GM18873 (cell line): ENCODE results near the gene GNAL.

Experiments used
- ATAC-seq: cut with Tn5 transposase; IDR thresholded peaks from one replicate; pipeline ENCODE4 v1.9.1; 2021; ENCODE audit warnings: mild to moderate bottlenecking, moderate library complexity, moderate number of reproducible peaks; ENCODE audit not compliant: unreplicated experiment, low FRiP score

The GNAL gene

DNA sequence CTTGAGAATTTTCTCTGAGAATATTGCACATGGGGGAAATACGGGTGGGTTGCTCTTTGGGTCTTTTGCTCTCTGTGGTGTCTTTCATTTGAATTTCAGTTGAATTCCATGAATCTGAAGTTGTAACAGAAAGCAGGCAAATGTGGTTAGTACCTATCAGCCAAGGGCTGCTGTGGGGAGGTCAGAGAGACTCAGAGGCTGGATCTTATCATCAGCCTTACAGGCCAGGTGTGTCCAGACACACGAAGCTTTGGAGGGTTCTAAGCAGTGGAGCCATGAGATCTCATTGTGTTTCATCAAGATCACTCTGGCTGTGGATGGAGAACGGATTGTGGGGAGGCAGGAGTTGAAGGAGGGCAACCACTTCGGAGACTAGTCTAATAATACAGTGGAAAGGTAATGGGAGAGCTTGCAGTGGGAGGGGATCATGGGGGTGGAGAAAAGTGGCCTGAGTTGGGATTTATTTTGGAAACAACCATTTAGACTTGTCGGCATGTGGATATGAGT is 68.1 kb downstream of the GNAL start:
- no peak for ATAC-seq

GRCh38 chr18:11759456-11759855 is 70.4 kb downstream of the GNAL start:
- no peak for ATAC-seq

DNA sequence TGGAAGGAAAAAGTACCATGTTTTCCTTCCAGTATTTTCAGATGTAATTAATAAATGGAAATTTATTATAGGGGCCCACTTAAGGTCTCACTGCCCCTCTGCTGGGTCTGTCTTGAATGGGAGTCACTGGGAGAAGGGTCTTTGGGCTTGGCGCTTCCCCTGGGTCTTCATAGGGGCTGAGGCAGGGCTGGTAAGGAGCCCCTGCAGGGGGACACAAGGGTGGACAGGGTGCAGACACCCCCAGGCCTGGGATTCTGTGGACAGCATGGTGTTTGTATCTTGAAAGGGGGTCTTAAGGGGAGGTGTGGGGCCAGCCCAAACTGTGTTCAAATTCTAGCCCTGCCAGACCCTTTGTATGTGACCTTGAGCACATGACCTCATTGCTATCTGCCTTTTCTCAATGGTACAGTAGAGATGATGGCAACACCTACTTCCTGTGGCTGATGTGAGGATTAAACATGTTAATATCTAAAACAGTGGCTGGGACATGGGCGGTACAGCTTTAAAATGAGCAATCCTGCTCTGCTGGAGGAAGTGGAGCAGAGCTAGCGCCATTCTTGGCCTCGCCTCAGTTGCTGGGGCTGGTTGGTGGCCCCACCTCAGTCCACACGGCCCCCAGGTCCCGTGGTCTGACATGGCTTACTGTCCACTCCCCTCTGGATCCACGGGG is 71.6 kb downstream of the GNAL start:
- ATAC-seq = no peak

- ATAC-seq = no peak
Measured at GRCh38 chr18:11761553-11761952, 72.5 kb downstream of the GNAL start.

DNA sequence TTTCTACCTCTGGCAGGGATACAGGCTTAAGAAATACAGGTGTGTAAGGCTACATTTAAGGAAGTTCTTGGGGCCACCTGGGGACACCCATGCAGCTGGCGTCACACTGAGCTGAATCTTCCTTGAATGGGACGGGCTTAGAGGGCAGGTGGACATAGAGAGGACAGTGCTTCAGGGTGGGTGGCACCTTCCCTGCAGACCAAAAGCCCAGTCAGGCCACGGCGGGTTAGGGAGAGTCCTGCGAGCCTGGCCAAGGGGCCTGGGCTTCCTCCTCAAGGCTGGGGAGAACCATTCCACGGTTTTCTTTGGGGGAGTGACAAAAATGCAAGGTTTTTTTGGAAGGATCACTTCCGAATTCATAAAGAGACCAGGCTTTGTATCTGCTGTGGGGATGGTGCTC is 73.4 kb downstream of the GNAL start:
- no peak for ATAC-seq

GRCh38 chr18:11767329-11767728 is 78.3 kb downstream of the GNAL start:
- ATAC-seq = no peak

GRCh38 chr18:11767935-11768334 is 78.9 kb downstream of the GNAL start:
- no peak for ATAC-seq

DNA sequence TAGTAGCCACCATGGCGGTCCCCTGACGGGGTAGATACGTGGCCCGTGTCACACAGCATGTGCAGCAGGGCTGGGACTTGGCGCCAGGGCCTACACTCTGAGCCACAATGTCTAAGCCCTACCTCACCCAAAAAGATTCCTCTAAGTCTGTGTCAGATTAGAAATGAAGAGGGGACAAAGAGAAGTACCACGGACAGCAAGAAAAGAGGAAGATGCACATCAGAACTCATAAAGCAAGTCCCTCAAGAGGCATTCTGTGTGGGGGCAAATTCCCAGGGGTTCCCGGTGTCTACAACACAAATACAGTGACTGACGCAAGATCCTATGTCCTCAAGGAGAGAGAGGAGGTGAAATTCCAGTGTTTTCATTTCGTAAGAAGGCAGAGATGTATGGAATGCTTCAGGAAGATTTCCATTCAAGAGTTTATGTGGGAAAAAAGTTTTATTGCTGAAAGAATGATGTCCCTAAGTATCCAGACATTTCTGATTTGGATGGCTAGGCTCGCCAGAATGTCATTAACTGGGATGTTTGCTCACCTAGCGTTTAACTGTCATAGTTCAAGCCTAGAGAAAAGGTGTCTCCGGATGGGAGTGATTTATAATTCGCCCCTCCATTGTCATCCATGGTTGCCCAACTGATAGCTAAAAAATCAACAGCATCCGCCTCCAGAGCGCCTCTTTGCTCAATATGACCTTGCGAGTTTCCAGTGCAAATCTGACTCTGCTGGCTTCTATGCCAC is 86.5 kb downstream of the GNAL start:
- no peak for ATAC-seq

DNA sequence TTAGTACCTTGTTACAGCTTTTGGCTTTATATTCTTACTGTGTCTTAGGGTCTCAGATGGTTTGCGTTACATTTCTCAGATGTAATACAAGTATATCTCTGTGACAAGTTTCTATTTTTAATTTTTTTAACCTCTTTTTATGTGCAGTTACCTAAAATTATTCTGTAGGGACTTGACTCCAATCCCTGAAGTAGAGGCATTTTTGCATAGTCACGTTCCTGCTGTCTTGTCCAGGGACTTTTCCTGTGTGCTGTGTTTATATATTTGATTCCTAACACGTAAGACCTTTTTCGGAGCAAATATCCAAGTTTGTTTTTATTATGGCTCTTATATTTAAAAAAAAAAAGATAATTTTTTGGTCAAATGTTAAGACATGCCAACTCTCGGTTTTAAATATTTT is 91.0 kb downstream of the GNAL start:
- ATAC-seq = no peak

- no peak for ATAC-seq
Measured at GRCh38 chr18:11783716-11784331, 94.8 kb downstream of the GNAL start.

DNA sequence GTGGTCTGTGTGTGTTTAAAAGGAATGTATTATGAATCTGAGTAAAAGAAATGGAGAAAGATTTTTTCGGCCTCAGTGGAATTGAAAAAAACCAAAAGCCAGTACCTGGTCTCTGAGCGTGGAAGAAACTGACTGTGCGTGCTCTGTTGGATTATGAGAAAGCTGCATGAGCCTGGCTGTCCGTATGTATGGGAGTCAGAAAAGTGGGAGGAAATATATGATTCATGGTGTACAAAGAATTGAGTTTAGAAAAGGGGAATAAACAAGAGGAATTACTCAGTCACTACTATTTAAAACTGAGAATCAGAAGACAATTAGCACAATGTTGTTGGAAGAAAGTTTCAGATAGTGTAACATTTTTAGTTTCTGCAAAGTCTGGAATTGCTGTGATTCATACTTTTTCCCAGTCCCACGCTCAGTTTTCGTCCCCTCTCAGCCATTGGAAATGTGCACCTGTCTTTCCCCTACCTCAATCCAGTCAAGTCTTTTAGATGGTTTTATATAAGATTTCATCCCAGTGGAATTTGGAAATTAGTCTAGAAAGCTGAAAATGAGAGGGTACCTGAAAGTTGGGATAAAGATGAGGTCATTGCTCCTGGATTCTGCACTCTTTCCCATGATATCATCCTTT is 95.7 kb downstream of the GNAL start:
- ATAC-seq = no peak

- no peak for ATAC-seq
Measured at GRCh38 chr18:11785444-11786055, 96.5 kb downstream of the GNAL start.

- no peak for ATAC-seq
Measured at GRCh38 chr18:11789716-11790510, 100.8 kb downstream of the GNAL start.

DNA sequence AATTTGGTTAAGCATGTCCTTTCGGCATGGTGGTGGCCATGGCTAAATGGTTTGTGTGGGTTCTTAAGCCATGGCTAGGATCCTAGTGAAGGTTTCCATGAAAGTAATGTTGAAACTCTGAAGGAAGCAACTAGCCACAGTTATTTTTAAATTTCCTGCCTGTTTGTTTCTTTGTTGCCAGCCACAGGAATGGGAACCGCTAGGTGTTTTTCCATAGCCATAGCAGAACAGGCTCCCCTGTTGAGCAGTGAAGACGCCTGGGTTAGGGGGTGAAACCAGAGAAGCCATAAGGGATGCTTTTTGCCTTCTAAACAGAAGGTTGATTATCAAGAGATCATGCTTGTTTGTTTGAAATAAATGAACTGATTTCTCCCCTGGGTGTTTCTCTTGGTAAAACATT is 102.1 kb downstream of the GNAL start:
- ATAC-seq = no peak

DNA sequence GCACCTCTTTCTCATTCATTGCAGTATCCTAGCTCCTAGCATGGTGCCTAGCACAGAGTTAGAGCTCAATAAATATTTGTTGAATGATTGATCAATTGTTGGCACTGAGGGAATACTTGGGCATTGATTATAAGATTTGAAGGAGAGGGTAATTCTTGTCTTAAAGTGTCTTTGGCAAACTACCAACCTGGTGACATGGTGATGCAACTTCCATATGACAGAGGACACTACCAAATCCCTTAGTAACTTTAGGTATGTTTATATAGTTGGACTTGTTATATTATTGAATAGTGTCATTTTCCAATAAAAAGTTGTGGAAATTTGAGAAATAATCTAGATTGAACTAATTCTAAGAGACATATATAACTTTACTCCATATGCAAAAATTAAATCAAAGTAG is 103.6 kb downstream of the GNAL start:
- ATAC-seq = no peak

DNA sequence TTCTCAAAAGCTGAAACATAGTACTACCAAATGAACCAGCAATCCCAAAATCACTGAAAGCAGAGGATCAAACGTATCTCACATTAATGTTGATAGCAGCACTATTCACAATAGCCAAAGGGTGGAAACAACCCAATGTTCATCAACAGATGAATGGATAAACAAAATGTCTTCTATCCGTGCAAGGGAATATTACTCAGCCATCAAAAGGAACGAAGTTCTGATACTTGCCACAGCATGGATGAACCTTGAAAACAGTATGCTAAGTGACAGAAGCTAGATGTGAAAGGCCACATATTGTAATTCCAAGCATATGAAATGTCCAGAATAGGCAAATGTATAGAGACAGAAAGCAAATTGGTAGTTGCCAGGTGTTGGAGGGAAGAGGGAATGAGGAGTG is 105.1 kb downstream of the GNAL start:
- ATAC-seq = no peak

GRCh38 chr18:11795916-11796315 is 106.9 kb downstream of the GNAL start:
- no peak for ATAC-seq

DNA sequence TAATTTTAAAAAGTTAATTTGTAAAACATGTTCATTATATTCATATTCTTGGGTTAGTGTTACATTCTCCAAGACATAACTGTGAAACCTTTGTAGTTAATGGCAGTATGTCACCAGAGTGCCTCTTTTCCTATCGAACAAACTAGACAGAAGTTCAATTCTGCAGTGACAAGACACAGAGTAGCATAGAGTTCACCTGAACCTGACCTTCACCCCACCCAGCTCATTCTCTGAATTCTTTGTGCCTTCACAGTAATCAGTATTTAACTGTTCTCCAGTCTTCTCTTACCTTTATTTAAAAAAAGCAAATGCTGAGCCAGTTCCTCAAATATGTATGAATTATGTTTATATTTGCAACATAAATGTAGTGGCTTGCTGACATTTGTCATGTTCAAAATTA is 109.2 kb downstream of the GNAL start:
- no peak for ATAC-seq

DNA sequence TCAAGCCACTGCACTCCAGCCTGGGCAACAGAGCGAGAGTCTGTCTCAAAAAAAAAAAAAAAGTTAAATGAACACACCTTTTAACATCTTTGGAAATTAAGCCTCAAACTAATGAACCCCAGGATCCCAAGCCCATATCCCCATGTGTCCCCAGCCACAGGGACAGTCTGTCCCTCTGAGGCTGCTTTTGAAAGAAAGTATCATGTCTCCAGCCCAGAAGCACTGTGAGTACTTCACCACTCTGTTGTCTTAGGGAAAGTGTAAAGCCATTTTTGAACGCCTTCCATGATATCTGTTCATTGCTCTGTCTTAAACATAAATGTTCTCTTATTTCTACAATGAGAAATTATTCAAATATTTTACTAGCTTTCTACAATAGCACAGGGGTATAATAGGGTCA is 110.0 kb downstream of the GNAL start:
- ATAC-seq = no peak
